Gastrocnemius medialis (tissue), 4 donors: ENCODE results near the gene FAM163B. TPM values are rescaled to one million over a fixed set of nuclear protein-coding genes. Genes with fewer than 3 reads are reported as not detected.

Experiments
- ATAC-seq, 2 donors: fragments of 150-250 bp; one replicate each; pipeline ENCODE4 v1.9.1; 2016
- DNase-seq, 2 donors: peaks; one replicate each; pipeline ENCODE4 v3.0.0-alpha.2; 2019
- H3K27ac ChIP-seq, 4 donors: fragments of 200-600 bp; sonication (generic); 1 replicate in 1 of 4; 2 replicates in 3 of 4; pipeline ENCODE4 v1.5.1; 2016 to 2018; ENCODE audit warnings: mild to moderate bottlenecking in 2 of 4, moderate library complexity in 1 of 4
- H3K27me3 ChIP-seq, 3 donors: fragments of 200-600 bp; sonication (generic) in 2 of 3; 1 replicate in 1 of 3; 2 replicates in 2 of 3; pipeline versions ENCODE4 v1.5.1 to v1.6.0; 2016 to 2019; ENCODE audit warnings: mild to moderate bottlenecking in 1 of 3, moderate library complexity in 1 of 3
- H3K36me3 ChIP-seq, 2 donors: fragments of 200-600 bp; sonication (generic) in 1 of 2; one replicate each; pipeline ENCODE4 v1.5.1; 2017 to 2018
- H3K4me1 ChIP-seq, 2 donors: fragments of 200-600 bp; sonication (generic) in 1 of 2; one replicate each; pipeline ENCODE4 v1.5.1; 2016 to 2017; ENCODE audit warnings: mild to moderate bottlenecking in 2 of 2
- H3K4me3 ChIP-seq, 4 donors: fragments of 200-600 bp; sonication (generic) in 3 of 4; 1 replicate in 1 of 4; 2 replicates in 3 of 4; pipeline ENCODE4 v1.5.1; 2016 to 2019; ENCODE audit warnings: mild to moderate bottlenecking in 2 of 4
- H3K9me3 ChIP-seq, 3 donors: fragments of 200-600 bp; sonication (generic) in 2 of 3; 1 replicate in 1 of 3; 2 replicates in 2 of 3; pipeline ENCODE4 v1.5.1; 2016 to 2019
- POLR2A ChIP-seq, 2 donors: fragments of 450-650 bp; IDR thresholded peaks; one replicate each; pipeline ENCODE4 v1.6.1; 2017; ENCODE audit warnings: antibody characterized with exemption in 2 of 2, mild to moderate bottlenecking in 2 of 2, moderate library complexity in 2 of 2
- in situ Hi-C, 4 donors: fragments of 200-750 bp; cut with MboI; loops; one replicate each; pipeline versions ENCODE4 v1.15.0 to v1.8.0; 2017; ENCODE audit warnings: low sequenced_read_pairs in 4 of 4
- intact Hi-C: fragments of 100-400 bp; cut with DNase I; formaldehyde crosslinking; loops from one replicate; pipeline ENCODE4 v1.15.1; 2023; ENCODE audit warnings: low total_unique reads
- total RNA-seq, 4 donors: library from RNA; depleted of rRNA; stranded (reverse); fragments of >200 nt; gene quantifications; one replicate each; pipeline versions ENCODE4 v1.1.0 to v1.2.3, GENCODE V29; 2016
- TF ChIP-seq, protein P1 (sequence below), 5 experiments: fragments of 450-650 bp in 3 of 5; fragments of 200-600 bp in 2 of 5; sonication (generic) in 2 of 5; IDR thresholded peaks in 4 of 5; conservative IDR thresholded peaks in 1 of 5; 1 replicate in 4 of 5; 2 replicates in 1 of 5; pipeline ENCODE4 v1.5.1; 2016 to 2019; ENCODE audit warnings: antibody characterized with exemption in 5 of 5, mild to moderate bottlenecking in 3 of 5, moderate library complexity in 3 of 5

Gene FAM163B
- total RNA-seq, 4 donors from 2014 or later: not detected

DNA sequence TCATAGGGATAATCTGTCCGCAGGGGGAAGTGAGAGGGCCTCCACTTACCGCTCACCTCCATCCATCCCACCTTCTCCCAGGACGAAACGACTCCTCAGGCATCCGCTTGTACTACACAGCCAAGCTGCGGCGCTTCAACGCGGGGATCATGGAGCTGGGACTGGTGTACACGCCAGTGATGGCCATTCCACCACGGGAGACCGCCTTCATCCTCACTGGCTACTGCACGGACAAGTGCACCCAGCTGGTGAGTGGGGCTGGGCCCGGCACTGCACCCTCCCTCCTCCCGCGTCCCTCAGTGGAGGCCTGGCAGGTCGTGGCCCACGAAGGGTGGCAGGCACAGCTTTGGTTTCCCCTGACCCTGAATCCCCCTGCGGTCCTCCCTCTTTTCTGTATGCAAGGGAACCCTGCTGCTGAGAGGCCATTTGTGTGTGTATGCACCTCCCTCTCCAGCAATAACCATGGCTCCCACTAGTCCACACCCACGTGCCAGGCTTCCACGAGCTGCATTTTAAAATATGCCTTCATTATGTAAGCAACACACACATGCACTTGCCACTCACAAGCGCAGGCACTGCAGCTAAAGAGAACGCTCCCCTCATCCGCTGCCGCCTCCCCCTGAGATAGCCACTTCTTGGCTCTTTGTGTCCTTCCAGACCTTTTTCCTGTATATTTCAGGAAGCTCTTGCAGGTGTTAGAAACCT is 38.7 kb upstream of the FAM163B start:
- Histone ChIP-seq H3K27me3 (peaks cover 12 to 19% (median 13%) of the 10 kb centered on the region in 3 donors), H3K4me3 (no peak overlapping the region), H3K4me1 (no peaks in the 10 kb centered on the region), H3K9me3 (no peaks in the 10 kb centered on the region), H3K36me3 (no peaks in the 10 kb centered on the region), H3K27ac (no peak overlapping the region)
- no peak for DNase-seq
- TF ChIP-seq, protein P1, sequence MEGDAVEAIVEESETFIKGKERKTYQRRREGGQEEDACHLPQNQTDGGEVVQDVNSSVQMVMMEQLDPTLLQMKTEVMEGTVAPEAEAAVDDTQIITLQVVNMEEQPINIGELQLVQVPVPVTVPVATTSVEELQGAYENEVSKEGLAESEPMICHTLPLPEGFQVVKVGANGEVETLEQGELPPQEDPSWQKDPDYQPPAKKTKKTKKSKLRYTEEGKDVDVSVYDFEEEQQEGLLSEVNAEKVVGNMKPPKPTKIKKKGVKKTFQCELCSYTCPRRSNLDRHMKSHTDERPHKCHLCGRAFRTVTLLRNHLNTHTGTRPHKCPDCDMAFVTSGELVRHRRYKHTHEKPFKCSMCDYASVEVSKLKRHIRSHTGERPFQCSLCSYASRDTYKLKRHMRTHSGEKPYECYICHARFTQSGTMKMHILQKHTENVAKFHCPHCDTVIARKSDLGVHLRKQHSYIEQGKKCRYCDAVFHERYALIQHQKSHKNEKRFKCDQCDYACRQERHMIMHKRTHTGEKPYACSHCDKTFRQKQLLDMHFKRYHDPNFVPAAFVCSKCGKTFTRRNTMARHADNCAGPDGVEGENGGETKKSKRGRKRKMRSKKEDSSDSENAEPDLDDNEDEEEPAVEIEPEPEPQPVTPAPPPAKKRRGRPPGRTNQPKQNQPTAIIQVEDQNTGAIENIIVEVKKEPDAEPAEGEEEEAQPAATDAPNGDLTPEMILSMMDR (IDR thresholded peaks at IDR 0.05 in 4 of 5, conservative IDR thresholded peaks at IDR 0.05 in 1 of 5): no peak
- no peak for TF ChIP-seq POLR2A (IDR thresholded peaks at IDR 0.05)
- ATAC-seq: no peak
- intact Hi-C loops (no loop called here), in situ Hi-C loops (no loop called here)

DNA sequence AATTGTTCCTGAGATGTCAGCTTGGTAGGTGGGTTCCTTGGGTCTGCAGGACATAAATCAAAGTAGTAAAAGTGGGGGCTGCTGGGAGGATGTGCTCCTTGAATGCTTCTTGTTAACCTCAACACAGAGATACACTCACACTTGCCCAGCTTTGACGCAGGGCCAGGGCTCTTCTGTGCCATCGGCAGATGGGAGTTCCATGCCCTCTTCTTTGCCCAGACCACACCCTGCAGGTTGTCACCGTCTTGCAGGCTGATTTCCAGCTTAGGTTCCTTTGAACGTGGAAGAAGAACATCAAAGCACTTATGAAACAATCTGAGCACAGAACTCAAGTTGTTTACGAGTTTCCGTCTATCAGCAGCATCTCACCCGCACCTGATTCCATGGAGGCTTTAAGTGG is 38.0 kb upstream of the FAM163B start:
- H3K4me3 ChIP-seq: no peak overlapping the region
- DNase-seq (no peak), ATAC-seq (no peak)
- H3K27me3 ChIP-seq: peaks cover 8 to 19% (median 13%) of the 10 kb centered on the region in 3 donors
- TF ChIP-seq, protein P1 (IDR thresholded peaks at IDR 0.05 in 4 of 5, conservative IDR thresholded peaks at IDR 0.05 in 1 of 5): no peak
- no peak for TF ChIP-seq POLR2A (IDR thresholded peaks at IDR 0.05)
- no peak overlapping the region for H3K27ac ChIP-seq
- in situ Hi-C loops (no loop called here), intact Hi-C loops (no loop called here)
- H3K4me1 ChIP-seq: no peaks in the 10 kb centered on the region
- H3K36me3 ChIP-seq: no peaks in the 10 kb centered on the region
- no peaks in the 10 kb centered on the region for H3K9me3 ChIP-seq

DNA sequence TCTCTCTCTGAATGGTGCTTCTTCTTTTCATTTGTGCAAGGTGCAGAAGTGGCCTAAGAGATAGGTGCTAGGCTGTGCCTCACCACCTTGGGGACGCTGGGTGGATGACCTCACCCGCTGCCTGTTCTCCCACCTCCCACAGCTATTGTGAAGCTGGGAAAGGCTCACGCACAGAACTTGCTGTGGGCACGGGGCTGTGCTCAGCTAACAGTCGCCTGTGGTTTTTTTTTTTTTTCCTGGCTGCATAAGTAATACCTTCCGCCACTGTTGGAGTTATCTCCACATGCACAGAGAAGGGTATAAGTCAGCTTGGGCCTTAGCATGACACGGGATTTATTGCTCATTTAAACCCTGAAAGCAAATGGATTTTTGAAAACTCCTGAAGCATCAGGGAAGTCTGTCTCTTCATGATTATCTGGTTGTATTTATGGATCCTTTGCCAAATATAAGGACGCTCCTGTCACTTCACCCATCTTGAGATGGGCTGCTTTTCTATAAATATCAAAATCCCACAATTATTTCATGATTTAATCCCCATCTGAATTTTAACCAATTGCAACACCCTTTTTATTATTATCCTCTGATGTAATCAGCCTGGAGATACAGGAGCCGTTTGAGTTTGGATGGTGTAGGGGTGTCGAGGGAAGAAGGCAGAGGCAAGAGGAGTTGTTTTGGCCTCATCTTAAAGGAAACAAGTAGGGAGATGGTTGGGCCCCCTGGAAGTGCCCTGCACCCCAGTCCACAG is 36.0 kb upstream of the FAM163B start:
- intact Hi-C loops: no loop called here
- H3K36me3 ChIP-seq: no peaks in the 10 kb centered on the region
- no peak for DNase-seq
- no peaks in the 10 kb centered on the region for H3K4me1 ChIP-seq
- in situ Hi-C loops: no loop called here
- ATAC-seq: no peak
- no peaks in the 10 kb centered on the region for H3K9me3 ChIP-seq
- peaks cover 4 to 15% (median 13%) of the 10 kb centered on the region in 3 donors for H3K27me3 ChIP-seq
- H3K4me3 ChIP-seq: no peak overlapping the region
- no peak overlapping the region for H3K27ac ChIP-seq
- TF ChIP-seq, protein P1 (IDR thresholded peaks at IDR 0.05 in 4 of 5, conservative IDR thresholded peaks at IDR 0.05 in 1 of 5): no peak
- no peak for TF ChIP-seq POLR2A (IDR thresholded peaks at IDR 0.05)

DNA sequence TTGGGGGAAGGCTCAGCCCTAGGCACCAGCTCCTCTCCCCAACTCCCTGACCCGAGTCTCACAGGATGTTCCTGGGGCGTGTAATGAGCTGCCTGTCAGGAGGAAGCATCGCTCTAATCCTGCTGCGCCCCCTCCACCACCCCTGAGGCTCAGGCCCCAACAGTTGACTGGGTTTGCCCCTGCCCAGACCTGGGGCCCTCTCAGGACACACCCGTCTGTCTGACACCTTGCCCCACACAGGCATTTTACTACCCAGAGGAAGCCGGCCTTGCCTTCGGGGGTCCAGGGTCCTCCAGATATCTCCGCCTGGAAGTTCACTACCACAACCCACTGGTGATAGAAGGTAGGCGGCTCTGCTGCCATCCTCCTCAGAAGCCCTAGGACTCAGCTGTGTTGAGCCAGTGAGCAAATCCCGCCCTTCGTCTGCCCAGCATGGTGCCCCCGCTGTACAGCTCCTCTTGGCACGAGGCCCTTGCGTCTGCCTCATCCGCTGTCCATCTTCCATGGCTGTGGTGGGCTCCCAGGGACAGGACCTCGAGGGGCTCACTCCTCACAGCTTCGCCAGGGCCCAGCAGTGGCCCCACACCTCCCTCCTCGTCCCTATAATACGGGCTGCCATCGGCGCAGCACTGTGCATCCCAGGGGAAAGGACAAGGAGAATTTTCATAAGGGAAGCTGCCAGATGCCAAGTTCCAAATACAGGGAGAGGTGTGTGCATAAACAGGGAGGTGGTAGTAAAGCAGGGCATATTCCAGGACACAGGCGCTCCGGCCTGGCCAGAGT is 35.0 kb upstream of the FAM163B start:
- Histone ChIP-seq H3K27me3 (peaks cover 0 to 13% (median 10%) of the 10 kb centered on the region in 3 donors), H3K9me3 (no peaks in the 10 kb centered on the region), H3K4me3 (no peak overlapping the region), H3K36me3 (no peaks in the 10 kb centered on the region), H3K4me1 (no peaks in the 10 kb centered on the region), H3K27ac (no peak overlapping the region)
- DNase-seq (no peak), ATAC-seq (no peak)
- intact Hi-C loops: no loop called here
- no peak for TF ChIP-seq POLR2A (IDR thresholded peaks at IDR 0.05)
- TF ChIP-seq, protein P1 (IDR thresholded peaks at IDR 0.05 in 4 of 5, conservative IDR thresholded peaks at IDR 0.05 in 1 of 5): no peak
- in situ Hi-C loops: no loop called here
